ENCODE measurements around the gene SYNJ1.
"Not testable (repeated sequence)": the region's sequence is repeated elsewhere in the genome, so short reads cannot be mapped to it uniquely, and the experiment has no call there.

The SYNJ1 gene

DNA sequence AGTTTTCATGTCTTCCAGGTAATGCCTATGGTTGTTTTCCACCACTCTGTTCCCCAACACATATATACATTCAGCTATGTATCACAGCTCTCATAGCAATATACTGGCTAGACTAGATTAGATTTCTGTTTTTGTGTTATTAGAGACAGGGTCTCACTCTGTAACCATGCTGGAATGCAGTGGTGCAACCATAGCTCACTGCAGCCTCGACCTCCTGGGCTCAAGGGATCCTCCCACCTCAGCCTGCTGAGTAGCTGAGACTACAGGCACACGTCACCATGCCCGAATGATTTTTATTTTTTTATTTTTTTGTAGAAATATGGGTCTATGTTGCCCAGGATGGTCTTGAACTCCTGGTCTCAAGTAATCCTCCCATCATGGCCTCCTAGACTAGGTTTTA lies 37.7 kb downstream of the SYNJ1 start:
- no peak for DNase-seq (ENCODE audit: low read depth)

DNA sequence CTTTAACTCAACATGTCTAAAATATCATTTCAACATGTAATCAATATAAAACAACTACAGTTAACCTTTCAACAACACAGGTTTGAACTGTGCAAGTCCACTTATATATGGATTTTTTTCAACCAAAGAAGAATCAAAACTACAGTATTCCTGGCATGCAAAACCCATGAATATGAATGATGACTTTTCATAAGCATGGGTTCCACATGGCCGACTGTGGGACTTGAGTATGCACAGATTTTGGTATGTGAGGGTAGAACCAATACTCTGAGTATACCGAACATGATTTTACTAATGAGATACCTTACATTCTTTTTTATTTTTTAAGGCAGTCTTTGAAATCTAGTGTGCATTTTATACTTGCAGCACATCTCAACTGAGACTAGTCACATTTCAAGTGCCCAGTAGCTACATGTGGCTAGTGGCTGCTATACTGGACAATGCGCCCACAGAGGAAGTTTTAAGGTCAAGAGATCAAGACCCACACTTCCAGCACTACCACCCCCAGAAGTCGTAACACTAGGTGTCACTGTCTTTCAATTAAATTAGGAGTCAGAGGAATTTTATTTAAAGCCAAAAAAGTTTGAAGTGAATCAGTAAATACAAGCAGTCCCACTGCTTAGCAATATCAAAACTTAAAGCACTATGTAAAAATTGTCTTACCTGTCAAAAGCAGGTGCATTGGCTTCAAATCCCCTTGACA lies 40.0 kb downstream of the SYNJ1 start:
- no peak for DNase-seq (ENCODE audit: low read depth)
- TF ChIP-seq, protein P1, sequence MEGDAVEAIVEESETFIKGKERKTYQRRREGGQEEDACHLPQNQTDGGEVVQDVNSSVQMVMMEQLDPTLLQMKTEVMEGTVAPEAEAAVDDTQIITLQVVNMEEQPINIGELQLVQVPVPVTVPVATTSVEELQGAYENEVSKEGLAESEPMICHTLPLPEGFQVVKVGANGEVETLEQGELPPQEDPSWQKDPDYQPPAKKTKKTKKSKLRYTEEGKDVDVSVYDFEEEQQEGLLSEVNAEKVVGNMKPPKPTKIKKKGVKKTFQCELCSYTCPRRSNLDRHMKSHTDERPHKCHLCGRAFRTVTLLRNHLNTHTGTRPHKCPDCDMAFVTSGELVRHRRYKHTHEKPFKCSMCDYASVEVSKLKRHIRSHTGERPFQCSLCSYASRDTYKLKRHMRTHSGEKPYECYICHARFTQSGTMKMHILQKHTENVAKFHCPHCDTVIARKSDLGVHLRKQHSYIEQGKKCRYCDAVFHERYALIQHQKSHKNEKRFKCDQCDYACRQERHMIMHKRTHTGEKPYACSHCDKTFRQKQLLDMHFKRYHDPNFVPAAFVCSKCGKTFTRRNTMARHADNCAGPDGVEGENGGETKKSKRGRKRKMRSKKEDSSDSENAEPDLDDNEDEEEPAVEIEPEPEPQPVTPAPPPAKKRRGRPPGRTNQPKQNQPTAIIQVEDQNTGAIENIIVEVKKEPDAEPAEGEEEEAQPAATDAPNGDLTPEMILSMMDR (IDR thresholded peaks at IDR 0.05; ENCODE audit: low read depth, low read length, missing control alignments), result no peak
- in situ Hi-C loops (cut with HindIII; ENCODE audit: low sequenced_read_pairs), result no loop called here

More for the DNA sequence above, 37.7 kb downstream of the SYNJ1 start:
- no peak overlapping the region for H3K4me3 ChIP-seq (ENCODE audit: low read depth, low read length)
- in situ Hi-C loops (cut with HindIII; ENCODE audit: low sequenced_read_pairs), result no loop called here
- TF ChIP-seq, protein P1 (IDR thresholded peaks at IDR 0.05; ENCODE audit: low read depth, low read length, missing control alignments), result no peak

DNA sequence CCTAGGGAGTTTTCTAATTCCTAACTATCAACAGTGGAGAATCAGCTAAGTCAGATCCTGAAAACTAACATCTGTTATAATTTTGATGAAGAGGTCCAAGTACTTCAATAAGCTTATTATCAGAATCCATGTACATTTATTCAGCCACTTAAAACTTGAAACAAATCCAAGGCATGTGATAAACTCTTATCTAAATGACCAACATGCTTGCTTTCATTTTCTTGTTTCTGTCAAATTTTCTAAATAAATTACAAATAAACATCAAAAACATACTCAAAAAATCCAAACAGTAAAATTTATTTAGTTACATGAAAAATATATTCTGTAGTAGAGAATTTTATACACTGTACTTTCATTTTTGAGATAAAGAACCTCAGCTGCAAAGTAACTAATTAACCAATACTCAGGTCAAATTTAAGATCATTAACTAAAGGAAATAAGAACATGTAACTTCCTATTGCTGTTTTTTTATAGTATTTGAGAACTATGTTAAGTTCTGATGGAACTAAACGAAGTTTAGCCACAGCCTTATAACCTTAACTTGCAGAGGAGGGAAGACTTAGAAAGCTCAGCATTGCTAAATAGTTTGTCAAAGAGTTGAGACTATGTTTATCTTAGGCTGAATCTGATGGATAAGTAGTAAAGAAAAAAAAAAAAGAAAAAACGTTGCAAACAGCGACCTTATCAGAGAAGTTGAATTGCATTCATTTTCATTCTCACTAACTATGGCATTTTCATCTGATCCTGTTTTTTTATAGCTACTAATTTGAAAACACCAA lies 44.9 kb downstream of the SYNJ1 start:
- TF ChIP-seq, protein P1 (IDR thresholded peaks at IDR 0.05; ENCODE audit: low read depth, low read length, missing control alignments), result no peak
- H3K4me3 ChIP-seq (ENCODE audit: low read depth, low read length), result no peak overlapping the region
- in situ Hi-C loops (cut with HindIII; ENCODE audit: low sequenced_read_pairs), result no loop called here
- DNase-seq (ENCODE audit: low read depth), result no peak

More for the DNA sequence above, 40.0 kb downstream of the SYNJ1 start:
- no peak overlapping the region for H3K4me3 ChIP-seq (ENCODE audit: low read depth, low read length)

DNA sequence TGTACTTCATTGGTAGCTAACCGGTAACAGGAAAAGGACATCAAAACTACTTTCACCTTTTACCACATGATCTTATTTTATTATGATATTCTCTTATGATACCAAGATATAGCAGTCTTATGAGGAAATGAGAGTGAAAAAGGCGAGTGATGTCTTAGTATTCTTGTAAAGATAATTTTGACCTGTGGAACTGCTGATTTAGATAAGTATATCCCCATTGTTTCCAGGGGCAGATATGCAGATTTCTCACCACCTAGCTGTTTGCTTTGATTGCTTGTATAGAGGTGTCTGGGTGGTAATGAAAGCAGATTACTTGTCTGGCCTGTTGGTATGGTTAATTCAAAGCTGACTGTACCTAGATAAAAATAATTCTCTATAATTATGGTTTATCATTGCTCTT lies 53.1 kb downstream of the SYNJ1 start:
- no peak overlapping the region for H3K4me3 ChIP-seq (ENCODE audit: low read depth, low read length)
- in situ Hi-C loops (cut with HindIII; ENCODE audit: low sequenced_read_pairs), result no loop called here
- TF ChIP-seq, protein P1 (IDR thresholded peaks at IDR 0.05; ENCODE audit: low read depth, low read length, missing control alignments), result no peak
- no peak for DNase-seq (ENCODE audit: low read depth)

DNA sequence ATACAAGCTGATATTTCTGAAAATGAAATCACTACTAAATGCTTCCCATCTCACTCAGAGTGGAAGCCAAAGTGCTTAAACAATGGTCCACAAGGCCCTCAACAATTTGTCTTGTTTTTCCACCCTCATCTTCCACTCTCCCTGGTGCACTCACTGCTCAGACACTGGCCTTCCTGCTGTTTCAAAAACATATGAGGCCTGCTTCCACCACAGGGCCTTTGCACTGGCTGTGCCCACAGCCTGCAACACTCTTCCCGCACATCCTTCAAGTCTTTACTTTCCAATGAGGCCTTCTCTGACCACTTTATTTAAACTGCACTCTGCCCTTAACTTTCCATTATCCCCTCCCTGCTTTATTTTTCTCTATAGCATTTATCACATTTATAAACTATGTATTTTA lies 53.8 kb downstream of the SYNJ1 start:
- in situ Hi-C loops (cut with HindIII; ENCODE audit: low sequenced_read_pairs), result no loop called here
- no peak overlapping the region for H3K4me3 ChIP-seq (ENCODE audit: low read depth, low read length)
- no peak for DNase-seq (ENCODE audit: low read depth)
- TF ChIP-seq, protein P1 (IDR thresholded peaks at IDR 0.05; ENCODE audit: low read depth, low read length, missing control alignments), result no peak

DNA sequence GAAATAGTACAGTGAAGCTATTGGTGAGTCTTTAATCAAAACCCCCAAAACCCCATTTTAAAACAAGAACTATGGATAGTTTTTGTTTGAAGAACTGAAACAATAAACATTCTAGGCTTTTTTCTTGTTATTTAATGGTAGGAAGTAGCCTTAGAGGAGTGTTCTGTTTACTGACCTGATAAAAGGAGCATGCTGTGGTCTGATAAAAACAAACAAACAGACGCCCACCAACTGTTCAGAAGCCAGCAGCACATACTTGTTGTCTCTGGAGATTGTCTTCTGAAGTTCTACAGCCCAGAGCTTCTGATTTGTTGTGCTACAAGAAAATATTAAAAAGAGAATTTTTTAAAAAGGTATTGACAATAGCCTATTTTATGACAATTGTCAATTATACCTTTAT lies 61.6 kb downstream of the SYNJ1 start:
- in situ Hi-C loops (cut with HindIII; ENCODE audit: low sequenced_read_pairs), result no loop called here
- TF ChIP-seq, protein P1 (IDR thresholded peaks at IDR 0.05; ENCODE audit: low read depth, low read length, missing control alignments), result no peak
- H3K4me3 ChIP-seq (ENCODE audit: low read depth, low read length), result no peak overlapping the region
- DNase-seq (ENCODE audit: low read depth), result no peak

DNA sequence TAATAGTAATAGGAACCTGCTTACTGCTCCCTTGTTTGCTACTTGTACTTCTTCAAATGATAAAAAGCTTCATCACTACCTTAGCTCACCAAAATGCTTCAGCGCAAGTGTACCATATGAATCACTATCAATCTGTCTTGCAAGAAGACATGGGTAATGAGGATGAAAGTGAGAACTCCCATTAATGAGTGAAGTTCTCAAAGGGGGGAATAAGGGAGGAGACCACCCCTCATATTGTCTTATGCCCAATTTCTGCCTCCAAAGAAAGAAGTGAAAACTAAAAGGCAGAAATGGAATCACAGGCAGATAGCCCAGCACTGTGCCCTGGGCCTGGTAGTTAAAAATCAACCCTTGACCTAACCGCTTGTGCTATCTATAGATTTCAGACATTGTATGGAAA lies 63.7 kb downstream of the SYNJ1 start:
- H3K4me3 ChIP-seq (ENCODE audit: low read depth, low read length); in situ Hi-C loops (cut with HindIII; ENCODE audit: low sequenced_read_pairs); DNase-seq (ENCODE audit: low read depth): not testable (repeated sequence)

DNA sequence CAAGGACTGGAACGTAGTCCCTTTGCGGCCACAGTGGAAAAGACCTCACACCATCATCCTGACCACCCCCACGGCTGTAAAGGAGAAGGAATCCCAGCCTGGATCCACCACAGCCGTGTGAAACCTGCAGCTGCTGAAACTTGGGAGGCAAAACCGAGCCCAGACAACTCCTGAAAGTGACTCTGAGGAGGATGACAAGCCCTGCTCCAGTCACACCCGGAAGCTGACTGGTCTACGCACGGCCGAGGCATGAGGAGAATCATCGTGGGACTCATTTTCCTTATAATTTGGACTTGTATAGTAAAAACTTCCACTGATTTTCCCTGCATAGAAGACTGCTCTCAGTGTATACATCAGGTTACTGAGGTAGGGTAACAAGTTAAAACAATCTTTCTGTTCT lies 65.8 kb downstream of the SYNJ1 start:
- H3K4me3 ChIP-seq (ENCODE audit: low read depth, low read length); in situ Hi-C loops (cut with HindIII; ENCODE audit: low sequenced_read_pairs); DNase-seq (ENCODE audit: low read depth): not testable (repeated sequence)

DNA sequence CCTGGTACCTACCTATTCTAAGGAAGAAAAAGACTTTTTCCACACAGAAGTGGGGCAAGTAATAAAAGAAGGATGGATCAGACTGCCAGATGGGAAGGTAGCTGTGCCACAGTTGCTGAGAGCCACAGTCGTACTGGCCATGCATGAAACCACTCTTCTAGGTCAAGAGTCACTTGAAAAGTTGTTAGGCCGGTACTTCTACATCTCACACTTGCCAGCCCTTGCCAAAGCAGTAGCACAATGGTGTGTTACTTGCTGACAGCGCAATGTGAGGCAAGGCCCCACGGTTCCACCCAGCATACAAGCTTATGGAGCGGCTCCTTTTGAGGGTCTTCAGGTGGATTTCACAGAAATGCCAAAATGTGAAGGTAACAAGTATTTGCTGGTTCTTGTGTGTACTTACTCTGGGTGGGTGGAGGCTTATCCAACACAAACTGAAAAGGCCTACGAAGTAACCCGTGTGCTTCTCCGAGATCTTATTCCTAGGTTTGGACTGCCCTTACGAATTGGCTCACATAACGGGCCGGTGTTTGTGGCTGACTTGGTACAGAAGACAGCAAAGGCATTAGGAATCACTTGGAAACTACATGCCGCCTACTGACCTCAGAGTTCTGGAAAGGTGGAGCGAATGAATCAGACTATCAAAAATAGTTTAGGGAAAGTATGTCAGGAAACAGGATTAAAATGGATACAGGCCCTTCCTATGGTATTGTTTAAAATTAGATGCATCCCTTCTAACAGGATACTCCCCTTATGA lies 66.6 kb downstream of the SYNJ1 start:
- in situ Hi-C loops (cut with HindIII; ENCODE audit: low sequenced_read_pairs); H3K4me3 ChIP-seq (ENCODE audit: low read depth, low read length); DNase-seq (ENCODE audit: low read depth): not testable (repeated sequence)
